ENCODE data around the gene ITSN1. TPM values are rescaled to one million over a fixed set of nuclear protein-coding genes. Genes with fewer than 3 reads are reported as not detected.

Gene ITSN1
- total and polyA plus RNA-seq, 2 experiments from 2014 or later: 77.9 to 95.7 TPM

- no peak overlapping the region for H3K27ac ChIP-seq (ENCODE audit: low read depth)
- no peak overlapping the region for H2AFZ ChIP-seq
- no peaks in the 10 kb centered on the region for H3K27me3 ChIP-seq (ENCODE audit: insufficient read depth)
- no peak overlapping the region for H3K27ac Mint-ChIP-seq
- H3K9me3 Mint-ChIP-seq: peaks cover 3% of the 10 kb centered on the region; the same call in 1 of the 3 replicates
- H3K4me2 ChIP-seq: no peak overlapping the region
- H3K27me3 Mint-ChIP-seq (ENCODE audit: insufficient read depth, low read depth, poor library complexity): peaks cover 9% of the 10 kb centered on the region
- no peaks in the 10 kb centered on the region for H4K20me1 ChIP-seq (replicated peaks; ENCODE audit: insufficient read depth)
- no peaks in the 10 kb centered on the region for H3K36me3 ChIP-seq (ENCODE audit: insufficient read depth)
- H3K36me3 Mint-ChIP-seq (ENCODE audit: low read depth): peaks cover 2% of the 10 kb centered on the region; the same call in 1 of the 3 replicates
- ATAC-seq (no peak), DNase-seq (ENCODE audit: low spot score) (no peak)
- no peaks in the 10 kb centered on the region for H3K9me2 ChIP-seq (ENCODE audit: insufficient read depth)
- no peak overlapping the region for H3K4me3 ChIP-seq
- no peaks in the 10 kb centered on the region for H3K4me1 Mint-ChIP-seq
- TF ChIP-seq EZH2 (IDR thresholded peaks at IDR 0.05; ENCODE audit: low read depth, unreplicated experiment) (no peak), JUNB (IDR thresholded peaks at IDR 0.05; ENCODE audit: unreplicated experiment) (no peak)
- TF ChIP-seq, protein P1, sequence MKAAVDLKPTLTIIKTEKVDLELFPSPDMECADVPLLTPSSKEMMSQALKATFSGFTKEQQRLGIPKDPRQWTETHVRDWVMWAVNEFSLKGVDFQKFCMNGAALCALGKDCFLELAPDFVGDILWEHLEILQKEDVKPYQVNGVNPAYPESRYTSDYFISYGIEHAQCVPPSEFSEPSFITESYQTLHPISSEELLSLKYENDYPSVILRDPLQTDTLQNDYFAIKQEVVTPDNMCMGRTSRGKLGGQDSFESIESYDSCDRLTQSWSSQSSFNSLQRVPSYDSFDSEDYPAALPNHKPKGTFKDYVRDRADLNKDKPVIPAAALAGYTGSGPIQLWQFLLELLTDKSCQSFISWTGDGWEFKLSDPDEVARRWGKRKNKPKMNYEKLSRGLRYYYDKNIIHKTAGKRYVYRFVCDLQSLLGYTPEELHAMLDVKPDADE (IDR thresholded peaks at IDR 0.05): no peak
- TF ChIP-seq, protein P2, sequence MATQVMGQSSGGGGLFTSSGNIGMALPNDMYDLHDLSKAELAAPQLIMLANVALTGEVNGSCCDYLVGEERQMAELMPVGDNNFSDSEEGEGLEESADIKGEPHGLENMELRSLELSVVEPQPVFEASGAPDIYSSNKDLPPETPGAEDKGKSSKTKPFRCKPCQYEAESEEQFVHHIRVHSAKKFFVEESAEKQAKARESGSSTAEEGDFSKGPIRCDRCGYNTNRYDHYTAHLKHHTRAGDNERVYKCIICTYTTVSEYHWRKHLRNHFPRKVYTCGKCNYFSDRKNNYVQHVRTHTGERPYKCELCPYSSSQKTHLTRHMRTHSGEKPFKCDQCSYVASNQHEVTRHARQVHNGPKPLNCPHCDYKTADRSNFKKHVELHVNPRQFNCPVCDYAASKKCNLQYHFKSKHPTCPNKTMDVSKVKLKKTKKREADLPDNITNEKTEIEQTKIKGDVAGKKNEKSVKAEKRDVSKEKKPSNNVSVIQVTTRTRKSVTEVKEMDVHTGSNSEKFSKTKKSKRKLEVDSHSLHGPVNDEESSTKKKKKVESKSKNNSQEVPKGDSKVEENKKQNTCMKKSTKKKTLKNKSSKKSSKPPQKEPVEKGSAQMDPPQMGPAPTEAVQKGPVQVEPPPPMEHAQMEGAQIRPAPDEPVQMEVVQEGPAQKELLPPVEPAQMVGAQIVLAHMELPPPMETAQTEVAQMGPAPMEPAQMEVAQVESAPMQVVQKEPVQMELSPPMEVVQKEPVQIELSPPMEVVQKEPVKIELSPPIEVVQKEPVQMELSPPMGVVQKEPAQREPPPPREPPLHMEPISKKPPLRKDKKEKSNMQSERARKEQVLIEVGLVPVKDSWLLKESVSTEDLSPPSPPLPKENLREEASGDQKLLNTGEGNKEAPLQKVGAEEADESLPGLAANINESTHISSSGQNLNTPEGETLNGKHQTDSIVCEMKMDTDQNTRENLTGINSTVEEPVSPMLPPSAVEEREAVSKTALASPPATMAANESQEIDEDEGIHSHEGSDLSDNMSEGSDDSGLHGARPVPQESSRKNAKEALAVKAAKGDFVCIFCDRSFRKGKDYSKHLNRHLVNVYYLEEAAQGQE (IDR thresholded peaks at IDR 0.05; ENCODE audit: unreplicated experiment): no peak
- H3F3A ChIP-seq (replicated peaks; ENCODE audit: low read depth): no peaks in the 10 kb centered on the region
- H3K4me1 ChIP-seq (ENCODE audit: insufficient read depth): no peaks in the 10 kb centered on the region
- H3K79me2 ChIP-seq (replicated peaks; ENCODE audit: insufficient read depth): no peaks in the 10 kb centered on the region
- no peak overlapping the region for H3K4me3 Mint-ChIP-seq
Measured at GRCh38 chr21:33850985-33851384, 208.7 kb downstream of the ITSN1 start.

DNA sequence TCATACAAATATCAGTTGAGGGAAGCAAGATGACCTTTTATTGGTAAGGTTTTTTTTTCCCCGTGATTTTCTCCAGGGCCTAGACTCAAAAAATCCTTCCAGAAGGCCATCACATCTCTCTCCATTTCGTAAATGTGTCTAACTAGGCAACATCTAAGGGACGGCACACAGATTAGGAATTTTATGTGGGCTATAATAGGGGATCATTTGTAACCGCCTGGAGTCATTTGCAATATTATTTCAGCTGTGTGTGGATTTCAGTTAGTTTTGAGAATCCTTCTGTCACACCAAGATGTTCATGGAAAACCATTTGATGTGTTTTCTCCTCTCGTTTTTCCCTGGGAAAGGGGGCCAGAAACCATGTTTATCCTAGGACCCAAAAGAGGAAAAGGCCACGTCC lies 210.2 kb downstream of the ITSN1 start:
- Histone ChIP-seq H3K4me3 (no peak overlapping the region), H3K27me3 (ENCODE audit: insufficient read depth) (no peaks in the 10 kb centered on the region), H3K9me2 (ENCODE audit: insufficient read depth) (0 out of 2 replicates have a peak, but pooled peaks cover 6% of the 10 kb centered on the region), H4K20me1 (replicated peaks; ENCODE audit: insufficient read depth) (no peaks in the 10 kb centered on the region), H3F3A (replicated peaks; ENCODE audit: low read depth) (no peaks in the 10 kb centered on the region), H3K79me2 (replicated peaks; ENCODE audit: insufficient read depth) (no peaks in the 10 kb centered on the region), H3K4me2 (no peak overlapping the region), H2AFZ (no peak overlapping the region), H3K27ac (ENCODE audit: low read depth) (no peak overlapping the region), H3K4me1 (ENCODE audit: insufficient read depth) (no peaks in the 10 kb centered on the region), H3K36me3 (ENCODE audit: insufficient read depth) (no peaks in the 10 kb centered on the region)
- Mint-ChIP-seq H3K4me1 (no peaks in the 10 kb centered on the region), H3K27ac (no peak overlapping the region), H3K36me3 (ENCODE audit: low read depth) (no peaks in the 10 kb centered on the region), H3K27me3 (ENCODE audit: insufficient read depth, low read depth, poor library complexity) (peaks cover 7% of the 10 kb centered on the region), H3K4me3 (no peak overlapping the region), H3K9me3 (no peaks in the 10 kb centered on the region)
- DNase-seq (ENCODE audit: low spot score) (no peak), ATAC-seq (no peak)
- TF ChIP-seq, protein P3, sequence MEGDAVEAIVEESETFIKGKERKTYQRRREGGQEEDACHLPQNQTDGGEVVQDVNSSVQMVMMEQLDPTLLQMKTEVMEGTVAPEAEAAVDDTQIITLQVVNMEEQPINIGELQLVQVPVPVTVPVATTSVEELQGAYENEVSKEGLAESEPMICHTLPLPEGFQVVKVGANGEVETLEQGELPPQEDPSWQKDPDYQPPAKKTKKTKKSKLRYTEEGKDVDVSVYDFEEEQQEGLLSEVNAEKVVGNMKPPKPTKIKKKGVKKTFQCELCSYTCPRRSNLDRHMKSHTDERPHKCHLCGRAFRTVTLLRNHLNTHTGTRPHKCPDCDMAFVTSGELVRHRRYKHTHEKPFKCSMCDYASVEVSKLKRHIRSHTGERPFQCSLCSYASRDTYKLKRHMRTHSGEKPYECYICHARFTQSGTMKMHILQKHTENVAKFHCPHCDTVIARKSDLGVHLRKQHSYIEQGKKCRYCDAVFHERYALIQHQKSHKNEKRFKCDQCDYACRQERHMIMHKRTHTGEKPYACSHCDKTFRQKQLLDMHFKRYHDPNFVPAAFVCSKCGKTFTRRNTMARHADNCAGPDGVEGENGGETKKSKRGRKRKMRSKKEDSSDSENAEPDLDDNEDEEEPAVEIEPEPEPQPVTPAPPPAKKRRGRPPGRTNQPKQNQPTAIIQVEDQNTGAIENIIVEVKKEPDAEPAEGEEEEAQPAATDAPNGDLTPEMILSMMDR (conservative IDR thresholded peaks at IDR 0.05; ENCODE audit: low read depth in 2 of 2): no peak
